B cell (primary cell): ENCODE data around the gene FBXL13.

Experiments
- EZH2 ChIP-seq: IDR thresholded peaks from 2 replicates; pipeline ENCODE4 v1.6.1; 2012; ENCODE audit warnings: borderline replicate concordance, low read depth, mild to moderate bottlenecking, moderate library complexity, low read length; ENCODE audit not compliant: insufficient read depth, poor library complexity, severe bottlenecking
- TF ChIP-seq, protein P1 (sequence below): fragments of 200-600 bp; IDR thresholded peaks from one replicate; pipeline ENCODE4 v1.8.0; 2022; ENCODE audit warnings: antibody characterized with exemption, mild to moderate bottlenecking

GRCh38 chr7:102943423-102944169, 131.0 kb downstream of the FBXL13 start:
- TF ChIP-seq EZH2, result no peak
- TF ChIP-seq, protein P1, sequence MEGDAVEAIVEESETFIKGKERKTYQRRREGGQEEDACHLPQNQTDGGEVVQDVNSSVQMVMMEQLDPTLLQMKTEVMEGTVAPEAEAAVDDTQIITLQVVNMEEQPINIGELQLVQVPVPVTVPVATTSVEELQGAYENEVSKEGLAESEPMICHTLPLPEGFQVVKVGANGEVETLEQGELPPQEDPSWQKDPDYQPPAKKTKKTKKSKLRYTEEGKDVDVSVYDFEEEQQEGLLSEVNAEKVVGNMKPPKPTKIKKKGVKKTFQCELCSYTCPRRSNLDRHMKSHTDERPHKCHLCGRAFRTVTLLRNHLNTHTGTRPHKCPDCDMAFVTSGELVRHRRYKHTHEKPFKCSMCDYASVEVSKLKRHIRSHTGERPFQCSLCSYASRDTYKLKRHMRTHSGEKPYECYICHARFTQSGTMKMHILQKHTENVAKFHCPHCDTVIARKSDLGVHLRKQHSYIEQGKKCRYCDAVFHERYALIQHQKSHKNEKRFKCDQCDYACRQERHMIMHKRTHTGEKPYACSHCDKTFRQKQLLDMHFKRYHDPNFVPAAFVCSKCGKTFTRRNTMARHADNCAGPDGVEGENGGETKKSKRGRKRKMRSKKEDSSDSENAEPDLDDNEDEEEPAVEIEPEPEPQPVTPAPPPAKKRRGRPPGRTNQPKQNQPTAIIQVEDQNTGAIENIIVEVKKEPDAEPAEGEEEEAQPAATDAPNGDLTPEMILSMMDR, result no peak
